CD4-positive, alpha-beta T cell (primary cell): ENCODE results near the gene MECP2. TPM values are rescaled to one million over a fixed set of nuclear protein-coding genes. Genes with fewer than 3 reads are reported as not detected.
A peak's percentile ranks its signal among the peaks of the same experiment; 100 is the strongest.

Experiments used
- ATAC-seq: fragments of 200-7000 bp; cut with Tn5 transposase; one replicate; pipeline ENCODE4 v1.10.0; 2022; ENCODE audit warnings: mild to moderate bottlenecking; ENCODE audit not compliant: poor library complexity
- CTCF ChIA-PET: fragments of 350-600 bp; sonication (Branson Sonifier 250); formaldehyde crosslinking; loops from one replicate; lab custom pipeline; 2021; ENCODE audit warnings: antibody characterized with exemption, inconsistent platforms; lab: Charles Lee
- POLR2A ChIA-PET: fragments of 350-600 bp; sonication (Branson Sonifier 250); formaldehyde crosslinking; loops from one replicate; lab custom pipeline; 2021; ENCODE audit warnings: antibody characterized with exemption, inconsistent platforms; lab: Charles Lee
- DNase-seq, 14 experiments: peaks; one replicate each; pipeline ENCODE4 v3.0.0-alpha.2; 2013 to 2020; ENCODE audit warnings: mixed read lengths in 2 of 14
- H3K27ac ChIP-seq, 2 donors: one replicate each; pipeline versions ENCODE4 v1.5.1 to v1.7.0; 2013; ENCODE audit warnings: low read length in 2 of 2, low read depth in 1 of 2, mild to moderate bottlenecking in 1 of 2
- H3K27me3 ChIP-seq, 2 experiments: 1 replicate in 1 of 2; 2 replicates in 1 of 2; pipeline versions ENCODE4 v1.6.1 to v1.7.0; 2013; ENCODE audit warnings: low read length in 2 of 2, control low read depth in 1 of 2, mild to moderate bottlenecking in 1 of 2, moderate library complexity in 1 of 2; ENCODE audit not compliant: insufficient read depth in 2 of 2, control insufficient read depth in 1 of 2
- H3K36me3 ChIP-seq: one replicate; pipeline ENCODE4 v1.6.1; 2013; ENCODE audit warnings: low read length, control low read depth; ENCODE audit not compliant: insufficient read depth
- H3K4me1 ChIP-seq: one replicate; pipeline ENCODE4 v1.6.1; 2013; ENCODE audit warnings: low read length, control low read depth; ENCODE audit not compliant: insufficient read depth
- H3K4me3 ChIP-seq: one replicate; pipeline ENCODE4 v1.5.1; 2013; ENCODE audit warnings: mild to moderate bottlenecking, low read length, moderate library complexity
- H3K9me3 ChIP-seq, 2 experiments: 1 replicate in 1 of 2; 2 replicates in 1 of 2; pipeline versions ENCODE4 v1.6.1 to v1.7.0; 2013; ENCODE audit warnings: low read length in 2 of 2, mild to moderate bottlenecking in 2 of 2, control low read depth in 1 of 2, moderate library complexity in 1 of 2; ENCODE audit not compliant: control insufficient read depth in 1 of 2, insufficient read depth in 1 of 2
- H3K27ac Mint-ChIP-seq: one replicate; pipeline ENCODE4 v1.8.0; 2020; ENCODE audit warnings: mixed read lengths
- H3K27me3 Mint-ChIP-seq: one replicate; pipeline ENCODE4 v1.8.0; 2021; ENCODE audit warnings: mixed read lengths
- H3K36me3 Mint-ChIP-seq: one replicate; pipeline ENCODE4 v1.8.0; 2021; ENCODE audit warnings: low read depth, mixed read lengths
- H3K4me1 Mint-ChIP-seq: one replicate; pipeline ENCODE4 v1.8.0; 2021; ENCODE audit warnings: low read depth, mixed read lengths
- H3K4me3 Mint-ChIP-seq: one replicate; pipeline ENCODE4 v1.8.0; 2020; ENCODE audit warnings: mild to moderate bottlenecking, mixed read lengths
- H3K9me3 Mint-ChIP-seq: one replicate; pipeline ENCODE4 v1.8.0; 2020; ENCODE audit warnings: mixed read lengths
- intact Hi-C, 2 experiments: fragments of 100-400 bp; cut with DNase I in 1 of 2; cut with micrococcal nuclease in 1 of 2; formaldehyde crosslinking; loops; one replicate each; pipeline versions ENCODE4 v1.15.1 to v1.9.0; 2023 to 2025; cut with DNase I, micrococcal nuclease
- total RNA-seq, 174 experiments: library from RNA in 2 of 174; stranded (reverse) in 2 of 174; gene quantifications; one replicate each; pipeline ENCODE4 v1.2.3 and lab custom pipeline; 2021 to 2026
- TF ChIP-seq, protein P1 (sequence below): fragments of 200-600 bp; IDR thresholded peaks from one replicate; pipeline ENCODE4 v1.8.0; 2022; ENCODE audit warnings: antibody characterized with exemption, mild to moderate bottlenecking

The MECP2 gene
- total RNA-seq, 2 experiments from 2014 or later, result 120 to 133 TPM

DNA sequence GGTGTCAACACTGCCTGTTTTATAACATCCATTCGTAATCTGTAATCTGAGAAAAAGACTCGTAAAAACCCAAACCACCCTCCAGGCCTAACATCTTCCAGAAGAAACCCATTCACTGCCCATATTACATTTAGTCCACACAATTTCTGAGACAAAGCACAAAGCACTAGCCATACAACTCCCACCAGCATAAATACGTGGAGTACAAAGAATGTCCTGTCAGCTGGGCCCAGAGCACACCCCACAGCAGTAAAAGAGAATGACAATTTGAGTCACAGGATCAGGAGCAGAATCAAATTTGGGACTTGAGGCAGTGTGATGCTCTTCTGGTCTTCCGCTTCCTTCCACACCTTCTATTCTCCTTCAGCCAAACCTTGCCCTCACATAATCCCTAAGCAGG, 6.8 kb downstream of the MECP2 start:
- peaks cover 41% of the 10 kb centered on the region for H3K4me1 ChIP-seq
- POLR2A ChIA-PET, result no interaction called here
- intact Hi-C loops, result no loop called here
- peaks cover 43% of the 10 kb centered on the region for H3K36me3 Mint-ChIP-seq
- ATAC-seq, result no peak
- no peaks in the 10 kb centered on the region for H3K27me3 Mint-ChIP-seq
- H3K9me3 Mint-ChIP-seq, result no peaks in the 10 kb centered on the region
- no peak overlapping the region for H3K4me3 ChIP-seq
- DNase-seq, result no peak
- H3K36me3 ChIP-seq, result peaks cover 21% of the 10 kb centered on the region
- H3K4me1 Mint-ChIP-seq, result peaks cover 53% of the 10 kb centered on the region
- CTCF ChIA-PET, result interaction anchor here (1.1 to 2.0 kb wide), 2 partner anchors 9 to 217 kb away, joined by 3 to 4 read pairs; no protein-coding TSS in a partner anchor
- no peaks in the 10 kb centered on the region for H3K9me3 ChIP-seq
- H3K27me3 ChIP-seq, result no peaks in the 10 kb centered on the region
- no peak overlapping the region for H3K27ac ChIP-seq
- no peak overlapping the region for H3K4me3 Mint-ChIP-seq
- TF ChIP-seq, protein P1, sequence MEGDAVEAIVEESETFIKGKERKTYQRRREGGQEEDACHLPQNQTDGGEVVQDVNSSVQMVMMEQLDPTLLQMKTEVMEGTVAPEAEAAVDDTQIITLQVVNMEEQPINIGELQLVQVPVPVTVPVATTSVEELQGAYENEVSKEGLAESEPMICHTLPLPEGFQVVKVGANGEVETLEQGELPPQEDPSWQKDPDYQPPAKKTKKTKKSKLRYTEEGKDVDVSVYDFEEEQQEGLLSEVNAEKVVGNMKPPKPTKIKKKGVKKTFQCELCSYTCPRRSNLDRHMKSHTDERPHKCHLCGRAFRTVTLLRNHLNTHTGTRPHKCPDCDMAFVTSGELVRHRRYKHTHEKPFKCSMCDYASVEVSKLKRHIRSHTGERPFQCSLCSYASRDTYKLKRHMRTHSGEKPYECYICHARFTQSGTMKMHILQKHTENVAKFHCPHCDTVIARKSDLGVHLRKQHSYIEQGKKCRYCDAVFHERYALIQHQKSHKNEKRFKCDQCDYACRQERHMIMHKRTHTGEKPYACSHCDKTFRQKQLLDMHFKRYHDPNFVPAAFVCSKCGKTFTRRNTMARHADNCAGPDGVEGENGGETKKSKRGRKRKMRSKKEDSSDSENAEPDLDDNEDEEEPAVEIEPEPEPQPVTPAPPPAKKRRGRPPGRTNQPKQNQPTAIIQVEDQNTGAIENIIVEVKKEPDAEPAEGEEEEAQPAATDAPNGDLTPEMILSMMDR, result no peak
- H3K27ac Mint-ChIP-seq, result peak overlapping the region; percentile 51

DNA sequence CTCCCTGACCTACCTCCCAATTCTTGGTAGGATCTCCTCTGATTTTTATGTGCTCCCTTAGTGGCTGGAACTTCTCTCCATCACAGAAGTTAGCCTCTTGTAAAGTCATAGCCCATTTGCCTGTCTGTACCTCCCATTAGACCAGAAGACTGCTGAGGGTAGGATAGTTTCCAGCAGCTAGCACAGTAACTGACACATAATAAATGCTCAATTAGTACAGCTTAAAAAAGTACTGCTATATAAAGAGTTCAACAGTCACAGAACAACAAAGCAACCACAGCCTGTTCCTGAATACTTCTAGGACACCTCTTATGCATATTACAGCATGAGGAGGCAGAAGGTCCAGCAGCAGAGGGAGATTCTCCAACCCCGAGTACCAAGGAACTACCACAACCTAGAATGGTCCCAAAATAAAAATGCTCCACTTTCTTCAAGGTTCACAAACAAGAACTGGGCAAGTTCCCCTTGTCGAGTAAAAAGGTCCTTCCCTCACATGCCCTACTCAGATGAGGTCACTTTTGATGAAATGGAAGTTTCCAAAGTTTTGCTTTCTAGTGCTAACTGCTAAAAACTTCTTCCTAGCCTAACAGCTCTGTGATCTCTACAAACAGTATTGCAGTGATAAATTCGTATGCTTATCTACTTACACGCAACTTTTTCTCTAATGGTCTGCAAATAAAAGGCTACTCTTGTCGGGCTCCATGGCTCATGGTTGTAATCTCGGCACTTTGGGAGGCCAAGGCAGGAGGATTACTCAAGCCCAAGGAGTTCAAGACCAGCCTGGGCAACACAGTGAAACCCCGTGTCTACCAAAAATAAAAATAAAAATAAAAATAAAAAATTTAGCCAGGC, 12.8 kb downstream of the MECP2 start:
- H3K36me3 Mint-ChIP-seq, result peaks cover 51% of the 10 kb centered on the region
- Histone ChIP-seq H3K4me1 (peaks cover 24% of the 10 kb centered on the region), H3K36me3 (peaks cover 14% of the 10 kb centered on the region), H3K9me3 (no peaks in the 10 kb centered on the region), H3K4me3 (no peak overlapping the region), H3K27me3 (no peaks in the 10 kb centered on the region), H3K27ac (no peak overlapping the region)
- ATAC-seq, result peak; percentile 14
- ChIA-PET POLR2A (no interaction called here), CTCF (no interaction called here)
- H3K27ac Mint-ChIP-seq, result peak overlapping the region; percentile 58
- H3K4me1 Mint-ChIP-seq, result peaks cover 30% of the 10 kb centered on the region
- no peak for DNase-seq
- H3K27me3 Mint-ChIP-seq, result no peaks in the 10 kb centered on the region
- TF ChIP-seq, protein P1, result no peak
- peak overlapping the region; percentile 25 for H3K4me3 Mint-ChIP-seq
- intact Hi-C loops, result no loop called here
- H3K9me3 Mint-ChIP-seq, result no peaks in the 10 kb centered on the region

DNA sequence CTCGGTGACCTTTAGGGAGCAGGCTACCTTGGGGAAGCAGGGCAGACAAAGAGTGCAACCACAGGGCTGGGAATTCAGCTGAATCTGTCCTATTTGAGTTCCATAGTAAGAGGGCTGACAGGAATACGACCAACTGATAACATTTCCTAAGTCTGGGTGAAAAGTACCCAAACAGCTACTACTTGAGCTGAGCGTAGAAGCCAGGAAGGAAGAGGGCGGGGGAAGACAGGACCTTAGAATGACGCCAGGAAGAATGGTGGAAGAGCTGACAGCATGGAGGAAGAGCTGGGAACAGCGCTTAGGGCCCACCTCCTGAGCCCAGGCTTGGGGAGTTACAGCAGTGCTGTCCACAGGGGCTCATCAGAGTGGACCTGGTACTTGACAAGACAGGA, 14.4 kb downstream of the MECP2 start:
- peaks cover 34% of the 10 kb centered on the region for H3K4me1 Mint-ChIP-seq
- CTCF ChIA-PET, result no interaction called here
- peak overlapping the region in 1 of 2 donors; percentile 22 for H3K27ac ChIP-seq

More for the DNA sequence above, 14.4 kb downstream of the MECP2 start:
- H3K4me3 ChIP-seq, result no peak overlapping the region
- peaks cover 24% of the 10 kb centered on the region for H3K4me1 ChIP-seq
- intact Hi-C loops, result no loop called here
- Mint-ChIP-seq H3K36me3 (peaks cover 51% of the 10 kb centered on the region), H3K27me3 (no peaks in the 10 kb centered on the region), H3K27ac (peak overlapping the region; percentile 78), H3K9me3 (no peaks in the 10 kb centered on the region), H3K4me3 (peak overlapping the region; percentile 13)
- ATAC-seq, result peak; percentile 44
- TF ChIP-seq, protein P1, result no peak
- peaks cover 9% of the 10 kb centered on the region for H3K36me3 ChIP-seq
- H3K9me3 ChIP-seq, result no peaks in the 10 kb centered on the region
- POLR2A ChIA-PET, result interaction anchor here (0.9 kb wide), 1 partner anchor 10 kb away, joined by 3 read pairs; no protein-coding TSS in a partner anchor
- DNase-seq, result peak in 1 of 14 experiments; percentile 27
- H3K27me3 ChIP-seq, result no peaks in the 10 kb centered on the region
